Breast epithelium (tissue), 4 donors: ENCODE data around the gene INAVA. TPM values are rescaled to one million over a fixed set of nuclear protein-coding genes. Genes with fewer than 3 reads are reported as not detected.

Source experiments
- DNase-seq, 2 donors: peaks; one replicate each; pipeline ENCODE4 v3.0.0-alpha.2; 2019; ENCODE audit warnings: low spot score in 2 of 2
- H3K27ac ChIP-seq, 2 donors: fragments of 200-600 bp; sonication (generic) in 1 of 2; one replicate each; pipeline ENCODE4 v1.5.1; 2016 to 2019; ENCODE audit warnings: mild to moderate bottlenecking in 1 of 2
- H3K27me3 ChIP-seq, 2 donors: fragments of 200-600 bp; sonication (generic) in 1 of 2; one replicate each; pipeline versions ENCODE4 v1.5.1 to v1.6.0; 2017 to 2019; ENCODE audit warnings: control low read depth in 1 of 2, mild to moderate bottlenecking in 1 of 2
- H3K36me3 ChIP-seq: fragments of 200-600 bp; one replicate; pipeline ENCODE4 v1.5.1; 2019
- H3K4me1 ChIP-seq, 2 donors: fragments of 200-600 bp; sonication (generic); one replicate each; pipeline ENCODE4 v1.5.1; 2016 to 2019; ENCODE audit warnings: control low read depth in 1 of 2
- H3K4me3 ChIP-seq, 3 donors: fragments of 200-600 bp; sonication (generic); 1 replicate in 2 of 3; 2 replicates in 1 of 3; pipeline ENCODE4 v1.5.1; 2016 to 2019; ENCODE audit warnings: mild to moderate bottlenecking in 3 of 3, moderate library complexity in 2 of 3
- H3K9me3 ChIP-seq, 2 donors: fragments of 200-600 bp; sonication (generic) in 1 of 2; one replicate each; pipeline ENCODE4 v1.5.1; 2016 to 2019; ENCODE audit warnings: control low read depth in 1 of 2
- CTCF ChIP-seq, 3 donors: fragments of 450-650 bp; IDR thresholded peaks; one replicate each; pipeline ENCODE4 v1.5.1; 2016 to 2017; ENCODE audit warnings: antibody characterized with exemption in 3 of 3, mild to moderate bottlenecking in 3 of 3, moderate library complexity in 3 of 3
- POLR2A ChIP-seq: fragments of 450-650 bp; IDR thresholded peaks from one replicate; pipeline ENCODE4 v1.6.1; 2016; ENCODE audit warnings: antibody characterized with exemption, mild to moderate bottlenecking, moderate library complexity
- POLR2AphosphoS5 ChIP-seq, 3 donors: sonication (generic); formaldehyde crosslinking; IDR thresholded peaks; one replicate each; pipeline ENCODE4 v1.6.1; 2017; ENCODE audit warnings: antibody characterized with exemption in 3 of 3
- intact Hi-C: fragments of 100-400 bp; cut with DNase I; formaldehyde crosslinking; loops from one replicate; pipeline ENCODE4 v1.15.1; 2023; ENCODE audit warnings: low total_unique reads
- total RNA-seq, 3 donors: library from RNA; depleted of rRNA; stranded (reverse); fragments of >200 nt; gene quantifications; one replicate each; pipeline ENCODE4 v1.1.0, GENCODE V29; 2016

Gene INAVA
- total RNA-seq, 3 donors from 2014 or later = 1.0 to 7.5 TPM; not detected in 1

GRCh38 chr1:200889571-200889970 is 5.1 kb upstream of the INAVA start:
- Histone ChIP-seq H3K4me1 (no peaks in the 10 kb centered on the region), H3K27me3 (no peaks in the 10 kb centered on the region), H3K27ac (no peak overlapping the region), H3K4me3 (no peak overlapping the region), H3K9me3 (no peaks in the 10 kb centered on the region), H3K36me3 (no peaks in the 10 kb centered on the region)
- intact Hi-C loops = no loop called here
- TF ChIP-seq POLR2A (no peak), CTCF (IDR thresholded peaks at IDR 0.05) (no peak), POLR2AphosphoS5 (IDR thresholded peaks at IDR 0.05) (no peak)
- no peak for DNase-seq

GRCh38 chr1:200890027-200890426 is 4.7 kb upstream of the INAVA start:
- H3K4me1 ChIP-seq = no peaks in the 10 kb centered on the region
- no peaks in the 10 kb centered on the region for H3K36me3 ChIP-seq
- TF ChIP-seq POLR2AphosphoS5 (IDR thresholded peaks at IDR 0.05) (no peak), CTCF (IDR thresholded peaks at IDR 0.05) (no peak), POLR2A (no peak)
- no peaks in the 10 kb centered on the region for H3K9me3 ChIP-seq
- H3K4me3 ChIP-seq = no peak overlapping the region
- DNase-seq = no peak
- intact Hi-C loops = no loop called here
- no peaks in the 10 kb centered on the region for H3K27me3 ChIP-seq
- no peak overlapping the region for H3K27ac ChIP-seq

GRCh38 chr1:200890818-200891773 is 3.6 kb upstream of the INAVA start:
- peak in 1 of 2 donors; percentile 38 for DNase-seq
- TF ChIP-seq POLR2A (no peak), POLR2AphosphoS5 (IDR thresholded peaks at IDR 0.05) (no peak), CTCF (IDR thresholded peaks at IDR 0.05) (no peak)
- peak overlapping the region; percentile 30 to 61 for H3K27ac ChIP-seq

GRCh38 chr1:200891774-200892157 is 2.9 kb upstream of the INAVA start:
- Histone ChIP-seq H3K27ac (peak overlapping the region; percentile 30 to 61), H3K36me3 (no peaks in the 10 kb centered on the region), H3K27me3 (no peaks in the 10 kb centered on the region), H3K4me1 (no peaks in the 10 kb centered on the region), H3K4me3 (peak overlapping the region; percentile 38 to 63 (median 58)), H3K9me3 (no peaks in the 10 kb centered on the region)
- TF ChIP-seq POLR2AphosphoS5 (IDR thresholded peaks at IDR 0.05) (no peak), POLR2A (no peak), CTCF (IDR thresholded peaks at IDR 0.05) (no peak)
- intact Hi-C loops = no loop called here
- DNase-seq = no peak

More at GRCh38 chr1:200890818-200891773, 3.6 kb upstream of the INAVA start:
- Histone ChIP-seq H3K9me3 (no peaks in the 10 kb centered on the region), H3K4me1 (no peaks in the 10 kb centered on the region), H3K36me3 (no peaks in the 10 kb centered on the region), H3K27me3 (no peaks in the 10 kb centered on the region), H3K4me3 (peak overlapping the region; percentile 38 to 63 (median 58))
- intact Hi-C loops = no loop called here

- Histone ChIP-seq H3K27ac (no peak overlapping the region), H3K27me3 (no peaks in the 10 kb centered on the region), H3K9me3 (no peaks in the 10 kb centered on the region), H3K36me3 (no peaks in the 10 kb centered on the region), H3K4me1 (no peaks in the 10 kb centered on the region), H3K4me3 (no peak overlapping the region)
- no peak for TF ChIP-seq POLR2A
- DNase-seq = no peak
- intact Hi-C loops = no loop called here
These were observed 2.2 kb upstream of the INAVA start for GRCh38 chr1:200892546-200892945.
